GM21423 (cell line): ENCODE measurements around the gene AFTPH.
A peak's percentile ranks its signal among the peaks of the same experiment; 100 is the strongest.

Experiments
- ATAC-seq: cut with Tn5 transposase; IDR thresholded peaks from one replicate; pipeline ENCODE4 v1.9.1; 2021; ENCODE audit warnings: mild to moderate bottlenecking, moderate library complexity; ENCODE audit not compliant: unreplicated experiment

The AFTPH gene

DNA sequence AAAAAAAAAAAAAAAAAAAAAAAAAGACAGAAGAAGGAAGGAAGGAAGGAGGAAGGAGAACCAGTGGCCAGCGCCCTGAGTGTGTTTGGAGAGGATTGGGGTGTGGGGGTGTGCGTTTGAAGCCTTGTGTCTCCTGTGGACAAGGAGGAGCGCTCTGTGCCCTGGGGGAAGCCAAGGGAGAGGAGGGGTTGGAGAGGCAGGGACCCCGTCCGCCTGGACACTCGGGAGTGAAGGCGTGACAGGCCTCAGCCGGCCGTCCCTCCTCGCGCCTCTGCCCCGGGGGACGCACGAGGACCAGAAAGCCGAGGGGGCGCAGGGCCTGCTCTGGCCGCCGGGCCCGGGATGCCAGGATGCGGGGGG, 84.7 kb downstream of the AFTPH start:
- ATAC-seq = peak; percentile 2

DNA sequence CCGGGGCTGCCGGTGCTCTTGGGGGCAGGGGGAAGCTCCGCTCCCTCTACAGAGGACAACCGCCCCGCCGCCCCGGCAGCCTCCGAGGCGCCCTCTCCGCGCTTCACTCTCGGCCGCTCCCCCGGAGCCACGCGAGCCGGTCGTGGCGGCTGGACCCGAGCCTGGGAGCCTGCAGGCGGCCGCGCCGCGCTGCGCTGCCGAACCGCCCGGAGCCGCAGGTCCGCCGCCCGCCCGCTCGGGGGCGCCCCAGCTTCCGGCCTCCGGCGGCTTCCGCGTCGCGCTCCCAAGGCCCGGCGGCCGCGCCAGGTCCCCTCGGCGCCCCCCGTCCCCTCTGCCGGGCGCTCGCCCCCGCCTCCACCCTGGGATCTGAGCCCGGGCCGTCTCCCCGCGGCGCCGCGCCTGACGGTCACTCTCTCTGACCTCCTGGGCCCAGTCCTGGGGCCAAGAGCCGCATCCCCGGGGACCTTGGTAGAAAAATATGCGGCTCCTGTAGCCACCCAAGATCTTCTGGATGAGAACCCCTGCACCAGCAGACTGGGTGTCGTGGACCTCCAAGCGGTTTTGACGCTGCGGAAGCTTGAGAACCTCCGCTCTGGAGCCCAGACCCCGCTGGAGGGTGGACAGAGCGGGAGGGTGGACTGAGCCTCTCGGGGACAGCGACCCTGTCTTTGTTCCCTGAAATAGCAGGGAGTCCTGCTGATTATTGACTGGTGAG, 85.3 kb downstream of the AFTPH start:
- ATAC-seq = peak; percentile 36

DNA sequence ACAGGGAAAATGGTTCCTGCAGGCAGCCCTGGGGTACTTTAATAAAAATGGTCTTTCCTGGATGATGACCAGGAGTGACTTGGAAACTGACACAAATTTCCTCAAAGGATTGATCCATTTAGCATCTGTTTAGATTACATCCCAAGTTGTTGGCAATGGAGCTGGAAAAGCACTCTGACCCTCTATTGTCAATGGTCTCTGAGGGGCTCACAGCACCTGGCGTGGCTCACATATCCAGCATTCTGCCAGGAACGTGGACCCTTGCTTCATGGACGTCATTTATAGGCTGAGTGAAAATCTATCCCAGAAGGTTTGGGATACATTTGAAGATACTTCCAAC, 85.8 kb downstream of the AFTPH start:
- ATAC-seq = no peak

DNA sequence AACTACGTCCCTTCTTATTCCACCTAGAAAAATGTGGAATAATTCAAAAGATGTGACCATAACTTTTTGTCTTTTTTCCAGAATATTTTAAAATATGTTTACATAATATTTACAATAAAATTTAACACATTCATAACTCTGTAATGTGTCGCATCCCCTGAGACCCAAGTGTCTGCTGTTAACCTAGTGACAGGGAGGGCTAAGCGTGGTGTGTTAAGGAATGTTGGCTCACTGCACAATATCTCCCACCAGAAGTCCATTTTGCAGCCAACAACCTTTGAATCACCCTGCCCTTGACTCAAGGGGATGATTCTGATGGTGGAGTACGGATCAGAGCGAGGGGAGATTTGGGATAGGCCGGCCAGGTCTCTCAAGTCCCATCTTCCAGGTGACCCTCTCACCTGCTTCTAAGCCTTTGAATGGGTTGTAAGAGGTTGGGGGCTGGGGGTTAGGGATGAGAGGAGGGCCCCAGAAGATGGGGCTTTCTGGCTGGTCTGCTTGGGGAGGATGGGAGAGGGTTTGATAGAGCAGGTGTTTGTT, 86.3 kb downstream of the AFTPH start:
- no peak for ATAC-seq

DNA sequence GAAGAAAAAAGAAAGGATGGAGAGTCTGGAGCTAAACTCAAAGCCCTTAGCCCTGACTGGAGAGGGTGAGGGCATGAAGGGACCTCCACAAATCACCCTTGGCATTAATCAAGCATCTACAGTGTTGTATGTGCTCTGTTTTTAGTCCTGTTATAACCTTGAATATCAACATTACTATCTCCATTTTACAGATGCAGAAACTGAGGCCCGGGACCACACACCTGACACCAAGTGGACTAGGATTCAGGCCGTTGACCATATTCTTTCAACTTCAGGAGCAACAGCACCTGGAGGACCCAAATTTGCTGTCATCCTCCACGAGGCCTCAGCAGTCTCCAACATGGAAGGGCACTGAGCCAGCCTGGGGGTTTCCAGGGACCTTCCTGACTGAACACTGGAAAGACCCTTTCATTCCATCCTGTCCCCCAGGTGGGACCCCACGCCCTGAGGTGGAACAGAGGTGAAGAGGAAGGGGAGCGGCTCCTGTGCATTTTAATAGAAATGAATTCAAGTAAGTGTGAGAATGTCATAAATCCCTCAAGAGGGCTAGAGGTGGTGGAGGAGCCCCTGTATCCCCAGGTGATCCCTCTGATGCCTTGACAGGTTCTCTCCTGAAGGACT, 88.6 kb downstream of the AFTPH start:
- ATAC-seq = no peak

DNA sequence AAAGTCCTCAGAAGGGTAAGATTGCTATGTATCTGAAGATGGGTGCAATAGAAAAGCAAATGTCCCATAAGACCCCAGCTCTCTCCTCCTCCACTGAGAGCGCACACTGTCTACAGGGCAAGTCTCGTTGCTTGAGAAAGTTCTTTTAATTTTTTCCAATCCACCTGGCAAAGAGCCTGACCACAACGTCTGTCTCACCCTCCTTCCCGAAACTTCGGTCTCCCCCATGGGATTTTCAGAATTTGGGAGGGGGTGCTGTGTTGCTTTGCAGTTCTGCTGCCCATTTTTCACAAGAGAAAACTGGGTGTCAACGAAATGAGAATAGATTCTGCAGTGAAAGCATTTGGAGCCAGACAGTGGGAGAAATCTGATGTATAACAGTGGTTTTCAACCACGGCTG, 89.1 kb downstream of the AFTPH start:
- no peak for ATAC-seq

DNA sequence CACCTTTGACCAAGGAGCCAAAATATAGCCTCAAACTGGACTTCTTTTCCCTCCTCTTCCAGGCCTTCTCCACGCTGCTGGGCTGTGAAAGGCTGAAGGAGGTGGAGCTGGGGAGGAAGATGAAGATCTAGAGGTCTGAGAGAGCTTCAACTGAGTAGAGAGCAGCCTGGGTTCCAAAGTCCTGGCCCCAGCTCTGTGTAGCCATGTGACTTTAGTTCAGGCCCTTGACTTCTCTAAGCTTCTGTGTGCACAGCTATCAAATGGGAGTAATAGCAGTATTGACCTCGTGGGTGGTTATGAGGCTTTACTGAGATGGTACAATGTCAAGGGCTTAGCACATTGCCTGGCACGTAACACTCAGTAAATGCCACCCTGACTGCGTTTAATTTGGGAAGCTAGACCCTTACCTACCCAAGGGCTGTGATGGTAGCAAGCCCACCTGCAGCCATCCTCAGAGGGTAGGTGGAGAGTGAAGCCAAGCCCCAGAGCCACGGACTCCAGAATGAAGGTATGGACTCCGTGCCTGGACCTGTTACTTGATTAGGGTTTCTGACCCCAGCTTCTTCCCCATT, 91.2 kb downstream of the AFTPH start:
- ATAC-seq = no peak

DNA sequence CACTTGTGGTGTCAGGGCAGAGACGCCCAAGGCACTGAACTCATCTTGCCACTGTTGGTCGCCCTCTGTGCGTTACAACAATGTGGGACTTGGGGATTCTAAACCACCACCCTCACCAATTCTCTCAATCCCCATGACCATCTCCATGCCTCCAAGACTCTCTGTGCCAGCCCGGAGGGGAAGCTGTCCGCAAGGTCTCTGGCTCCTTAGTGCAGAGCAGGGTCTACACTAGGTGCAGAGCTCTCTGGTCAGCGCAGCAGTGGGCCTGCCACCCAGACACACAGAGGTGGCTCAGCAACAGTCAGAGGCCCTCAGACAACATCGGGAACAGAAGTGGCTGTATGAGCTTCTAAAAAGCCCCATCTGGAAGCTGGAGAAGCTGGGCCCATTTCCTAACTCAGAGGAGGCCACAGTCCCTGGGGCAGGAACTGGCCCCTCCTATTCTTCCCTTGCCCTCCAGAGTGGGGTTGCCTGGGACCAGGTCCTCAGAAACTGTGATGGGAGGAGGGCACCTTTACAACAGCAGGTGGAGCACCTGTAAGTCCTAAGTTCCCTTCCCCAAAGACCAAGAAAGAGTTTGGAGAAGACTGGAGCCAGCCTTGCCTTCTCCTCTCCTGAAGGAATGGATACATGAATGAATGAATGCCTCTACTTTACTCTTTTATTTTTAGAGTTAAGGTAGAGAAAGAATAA, 91.9 kb downstream of the AFTPH start:
- no peak for ATAC-seq

DNA sequence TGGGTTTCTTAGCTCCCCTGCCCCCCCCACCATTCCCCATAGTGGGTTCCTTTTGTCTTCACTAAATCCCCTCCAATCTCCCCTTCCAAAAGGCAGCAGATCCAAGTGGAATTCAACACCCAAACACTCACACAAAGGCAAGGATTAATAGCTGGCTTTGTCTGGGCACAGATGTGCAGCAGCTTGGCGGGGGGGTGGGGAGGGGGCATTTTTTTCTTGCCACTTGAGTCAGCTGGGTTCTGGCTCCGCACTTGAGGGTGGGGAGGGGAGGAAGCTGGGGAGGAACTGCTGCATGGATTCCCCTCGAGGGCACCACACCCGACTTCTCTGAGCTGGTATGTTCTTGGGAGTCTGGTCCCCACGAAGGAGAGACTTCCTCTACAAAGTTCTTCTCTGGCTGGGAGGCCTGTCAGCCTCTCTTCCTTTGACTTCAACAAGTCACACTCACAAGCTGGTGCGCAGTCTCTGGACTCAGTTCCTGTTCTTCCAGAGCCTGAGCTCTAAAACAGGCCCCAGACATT, 93.6 kb downstream of the AFTPH start:
- no peak for ATAC-seq

DNA sequence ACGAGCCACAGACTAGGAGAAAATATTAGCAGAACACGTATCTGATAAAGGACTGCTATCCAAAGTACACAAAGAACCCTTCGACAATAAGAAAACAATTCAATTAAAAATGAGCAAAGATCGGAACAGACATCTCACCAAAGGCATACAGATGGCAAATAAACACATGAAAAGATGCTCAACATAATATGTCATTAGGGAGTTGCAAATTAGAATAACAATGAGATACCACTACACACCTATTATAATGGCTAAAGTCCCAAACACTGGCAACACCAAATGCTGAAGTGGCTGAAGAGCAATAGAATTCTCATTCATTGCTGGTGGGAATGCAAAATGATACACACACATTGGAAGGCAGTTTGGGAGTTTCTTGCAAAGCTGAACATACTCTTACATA, 96.5 kb downstream of the AFTPH start:
- ATAC-seq = no peak

DNA sequence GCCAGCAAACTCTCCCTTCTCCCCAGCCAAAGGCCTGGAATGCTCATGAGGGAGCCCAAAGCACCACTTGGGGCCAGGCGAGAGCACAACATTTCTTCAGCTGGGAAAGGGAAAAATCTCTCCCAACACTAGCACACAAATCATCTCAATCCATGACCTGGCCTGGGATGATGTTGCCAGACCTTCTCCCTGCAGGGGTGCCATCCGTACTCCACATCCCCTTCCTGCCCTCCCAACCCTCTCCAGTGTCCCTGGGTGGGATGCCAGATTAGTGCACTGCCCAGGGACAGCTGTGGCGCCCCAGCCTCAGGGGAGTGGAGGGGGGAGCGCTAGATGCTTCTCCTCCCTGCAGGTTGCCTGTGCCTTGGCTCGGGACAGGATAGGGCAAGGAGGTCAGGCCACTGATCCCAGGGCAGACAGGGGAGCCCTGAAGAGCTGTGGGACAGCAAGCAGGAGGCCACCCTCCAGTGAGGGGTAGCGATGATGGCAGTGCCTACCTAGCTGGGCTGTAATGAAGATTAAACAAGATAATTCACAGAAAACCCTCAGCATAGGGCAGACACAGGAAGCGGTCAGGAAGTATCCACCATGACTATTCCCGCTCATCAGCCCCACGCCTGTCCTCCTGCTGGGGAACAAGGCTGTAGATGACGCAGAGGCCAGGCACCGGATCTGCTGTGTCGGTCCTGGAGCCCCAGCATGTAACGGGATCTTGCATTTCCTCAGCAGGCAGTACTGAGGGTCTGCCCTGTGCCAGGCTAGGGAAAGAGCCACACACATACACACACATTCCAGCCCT, 98.5 kb downstream of the AFTPH start:
- ATAC-seq = no peak

DNA sequence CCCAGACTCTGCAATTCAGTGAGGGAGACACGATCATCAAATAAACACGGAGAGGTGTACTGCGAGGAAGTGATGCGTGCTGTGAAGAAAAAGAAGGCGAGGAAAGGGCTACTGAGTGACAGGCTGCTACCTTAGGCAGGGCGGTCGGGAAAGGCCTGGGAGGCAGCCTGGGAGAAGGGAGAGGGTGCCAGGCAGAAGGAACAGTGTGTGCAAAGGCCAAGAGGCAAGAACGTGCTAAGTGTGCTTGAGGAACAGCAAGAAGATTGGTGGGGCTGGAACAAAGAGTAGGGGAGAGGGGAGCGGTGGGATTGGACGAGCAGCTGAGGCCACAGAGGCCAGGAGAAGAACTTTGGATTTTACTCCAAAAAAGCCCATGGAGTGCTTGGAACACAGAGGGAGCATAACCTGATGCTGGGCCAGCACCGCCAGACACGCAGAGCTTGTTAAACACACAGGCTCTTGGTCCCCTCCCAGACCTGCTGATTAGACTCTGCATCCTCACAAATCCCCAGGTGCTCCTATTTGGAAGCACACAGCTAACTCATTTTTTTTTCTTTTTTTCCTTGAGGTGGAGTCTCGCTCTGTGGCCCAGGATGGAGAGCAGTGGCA, 99.2 kb downstream of the AFTPH start:
- no peak for ATAC-seq

DNA sequence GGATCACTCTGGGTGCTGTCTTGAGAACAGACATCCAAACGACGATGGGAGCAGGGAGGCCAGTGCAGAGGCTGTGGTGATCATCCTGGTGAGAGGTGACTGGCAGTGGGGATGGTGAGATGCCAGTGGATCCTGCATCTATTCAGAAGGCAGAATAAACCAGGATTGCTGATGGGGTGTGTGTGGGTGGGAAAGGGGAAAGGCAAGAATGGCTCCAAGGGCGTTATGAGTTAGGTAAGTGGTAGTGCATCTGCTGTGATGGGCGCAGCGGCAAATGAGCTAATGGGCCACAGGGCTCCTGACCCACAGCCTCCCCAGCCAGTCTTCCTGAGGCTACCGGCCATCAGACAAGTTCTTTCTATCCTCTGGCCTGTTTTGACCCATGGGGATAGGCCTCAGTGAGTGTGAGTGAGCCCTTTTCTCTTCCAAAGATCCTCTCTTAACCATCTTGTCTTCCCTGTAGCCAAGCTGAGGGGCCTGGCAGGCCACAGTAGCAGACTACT, 100.0 kb downstream of the AFTPH start:
- ATAC-seq = no peak

DNA sequence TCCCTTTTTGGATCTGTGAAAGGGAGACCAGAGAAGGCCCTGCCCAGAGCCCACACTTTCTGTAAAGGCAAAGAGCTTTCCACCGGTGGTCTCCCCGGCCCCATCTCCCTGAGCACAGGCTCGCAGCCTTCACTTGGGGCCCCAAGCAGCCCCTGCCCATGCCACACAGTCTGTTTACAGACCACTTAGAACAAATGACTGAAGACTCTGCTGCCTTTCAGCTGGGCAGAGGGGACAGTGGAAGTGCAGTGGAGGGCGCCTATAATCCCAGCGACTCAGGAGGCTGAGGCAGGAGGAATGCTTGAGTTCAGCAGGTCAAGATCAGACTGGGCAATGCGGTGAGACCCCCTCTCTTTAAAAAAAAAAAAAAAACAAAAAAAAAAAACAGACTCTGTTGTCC, 100.7 kb downstream of the AFTPH start:
- no peak for ATAC-seq

DNA sequence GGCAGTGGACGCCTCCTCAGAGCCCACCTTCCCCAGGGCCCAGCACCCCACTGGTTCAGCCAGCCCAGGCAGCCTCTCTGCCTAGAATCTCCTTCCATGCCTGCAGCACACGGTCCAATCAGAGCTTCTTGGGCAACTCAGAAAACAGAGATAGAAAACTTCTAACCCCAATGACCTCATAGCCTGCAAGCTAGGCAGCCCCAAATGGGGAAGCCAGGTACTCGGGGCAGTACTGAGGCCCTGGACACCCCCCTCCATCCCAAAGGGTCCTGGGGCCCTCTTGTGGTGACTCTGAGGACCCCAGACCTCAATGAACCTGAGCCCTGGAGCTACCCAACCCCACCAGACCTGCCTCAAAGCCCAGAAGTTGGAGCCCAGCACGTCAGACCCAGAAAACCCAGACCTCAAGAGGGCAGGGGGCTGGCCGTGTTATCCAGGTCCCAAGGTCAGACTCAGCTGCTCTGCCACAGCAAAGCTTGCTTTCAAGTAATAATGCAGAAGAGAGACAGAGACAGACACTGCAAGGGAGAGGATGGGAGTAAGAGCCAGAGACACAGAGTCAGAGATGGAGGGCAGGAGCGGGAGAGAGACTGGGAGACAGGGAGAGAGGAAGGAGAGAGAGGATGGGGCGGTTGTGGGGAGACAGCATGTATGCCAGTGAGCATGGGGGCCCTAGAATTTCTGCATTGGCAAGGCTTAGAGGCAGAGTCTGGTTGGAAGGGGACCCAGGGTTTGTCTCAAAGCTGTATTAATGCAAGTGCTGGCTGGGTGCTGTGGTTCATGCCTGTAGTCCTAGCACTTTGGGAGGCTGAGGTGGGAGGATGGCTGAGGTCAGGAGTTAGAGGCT, 101.4 kb downstream of the AFTPH start:
- no peak for ATAC-seq

DNA sequence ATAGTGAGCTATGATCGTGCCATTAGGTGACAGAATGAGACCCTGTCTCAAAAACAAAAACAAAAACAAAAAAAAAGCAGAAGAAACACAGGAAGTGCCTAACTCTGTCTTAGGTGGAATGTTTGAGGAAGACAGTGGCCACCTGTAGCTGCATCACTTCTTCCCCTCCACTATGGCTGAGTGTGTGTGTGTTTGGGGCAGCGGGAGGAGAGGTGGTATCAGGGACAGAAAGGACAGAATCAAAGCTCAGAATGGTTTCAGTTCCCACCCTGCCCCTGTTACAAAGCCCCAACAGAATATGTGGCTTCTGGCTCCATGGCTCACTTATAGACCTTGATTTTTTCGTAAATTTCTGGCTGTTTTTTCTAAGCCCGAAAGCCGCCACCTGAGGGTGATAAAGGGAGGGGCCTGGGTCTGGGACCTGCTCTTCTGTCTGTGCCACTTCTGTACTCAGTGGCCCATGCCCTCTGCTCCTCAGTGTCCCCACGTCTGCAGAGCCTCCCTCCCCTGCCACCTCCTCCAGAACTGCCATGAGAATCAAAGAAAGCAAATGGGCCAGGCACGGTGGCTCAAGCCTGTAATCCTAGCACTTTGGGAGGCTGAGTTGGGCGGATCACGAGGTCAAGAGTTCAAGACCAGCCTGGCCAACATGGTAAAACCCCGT, 102.2 kb downstream of the AFTPH start:
- ATAC-seq = no peak

DNA sequence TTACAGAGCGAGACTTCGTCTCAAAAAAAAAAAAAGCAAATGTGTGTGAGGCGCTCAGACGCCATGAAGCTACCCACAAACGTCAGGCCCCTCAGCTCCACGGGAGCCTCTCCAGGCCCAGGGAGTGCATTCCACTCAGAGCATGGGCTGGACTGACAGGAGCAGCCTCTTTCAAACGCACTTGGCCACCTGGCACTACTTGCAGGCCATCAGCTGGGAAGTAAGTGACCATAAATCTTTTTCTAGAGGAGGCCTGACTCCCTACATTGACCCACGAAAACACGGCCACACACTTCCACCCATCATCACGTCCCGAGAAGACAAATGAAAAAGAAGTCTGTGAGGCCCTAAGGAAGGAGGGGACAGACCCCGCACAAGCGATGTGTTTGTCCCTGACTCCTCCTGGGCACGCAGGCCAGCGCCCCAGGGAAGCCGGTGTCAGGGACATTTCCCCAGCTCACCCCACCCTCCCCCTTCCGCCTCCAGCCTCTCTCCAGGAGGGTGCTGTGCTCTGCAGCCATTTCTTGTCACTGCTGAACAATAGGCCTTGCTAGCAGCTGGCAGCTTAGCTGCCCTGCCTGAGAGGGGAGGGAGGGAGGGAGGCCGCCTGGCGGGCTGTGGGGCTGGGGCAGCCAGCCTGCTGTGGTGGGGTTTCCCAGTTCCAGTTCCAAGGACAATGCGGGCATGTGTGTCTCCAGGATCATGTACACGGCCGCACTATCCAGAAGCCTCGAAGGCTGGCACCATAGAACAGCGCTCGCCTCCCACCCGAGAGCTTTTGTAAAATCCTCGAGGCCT, 103.0 kb downstream of the AFTPH start:
- no peak for ATAC-seq
